Cardiac fibroblast (primary cell): ENCODE measurements around the gene NUCB2.

Experiments used
- DNase-seq, 2 donors: peaks; one replicate each; pipeline versions ENCODE4 v3.0.0 to v3.0.0-alpha.2; 2010; ENCODE audit warnings: low read depth in 2 of 2
- H3K4me3 ChIP-seq, 2 donors: replicated peaks in 1 of 2; 1 replicate in 1 of 2; 2 replicates in 1 of 2; pipeline ENCODE4 v1.5.1; 2011; ENCODE audit warnings: low read depth in 2 of 2, low read length in 2 of 2, mild to moderate bottlenecking in 2 of 2, moderate library complexity in 1 of 2
- TF ChIP-seq, protein P1 (sequence below): IDR thresholded peaks from one replicate; pipeline ENCODE4 v1.5.1; 2011; ENCODE audit warnings: low read depth, mild to moderate bottlenecking, low read length, inconsistent platforms

NUCB2 gene

GRCh38 chr11:17379383-17380180 is 103.0 kb downstream of the NUCB2 start:
- TF ChIP-seq, protein P1, sequence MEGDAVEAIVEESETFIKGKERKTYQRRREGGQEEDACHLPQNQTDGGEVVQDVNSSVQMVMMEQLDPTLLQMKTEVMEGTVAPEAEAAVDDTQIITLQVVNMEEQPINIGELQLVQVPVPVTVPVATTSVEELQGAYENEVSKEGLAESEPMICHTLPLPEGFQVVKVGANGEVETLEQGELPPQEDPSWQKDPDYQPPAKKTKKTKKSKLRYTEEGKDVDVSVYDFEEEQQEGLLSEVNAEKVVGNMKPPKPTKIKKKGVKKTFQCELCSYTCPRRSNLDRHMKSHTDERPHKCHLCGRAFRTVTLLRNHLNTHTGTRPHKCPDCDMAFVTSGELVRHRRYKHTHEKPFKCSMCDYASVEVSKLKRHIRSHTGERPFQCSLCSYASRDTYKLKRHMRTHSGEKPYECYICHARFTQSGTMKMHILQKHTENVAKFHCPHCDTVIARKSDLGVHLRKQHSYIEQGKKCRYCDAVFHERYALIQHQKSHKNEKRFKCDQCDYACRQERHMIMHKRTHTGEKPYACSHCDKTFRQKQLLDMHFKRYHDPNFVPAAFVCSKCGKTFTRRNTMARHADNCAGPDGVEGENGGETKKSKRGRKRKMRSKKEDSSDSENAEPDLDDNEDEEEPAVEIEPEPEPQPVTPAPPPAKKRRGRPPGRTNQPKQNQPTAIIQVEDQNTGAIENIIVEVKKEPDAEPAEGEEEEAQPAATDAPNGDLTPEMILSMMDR = no peak
- no peak for DNase-seq
- H3K4me3 ChIP-seq = no peak overlapping the region

GRCh38 chr11:17381156-17381555 is 104.6 kb downstream of the NUCB2 start:
- TF ChIP-seq, protein P1 = no peak
- no peak overlapping the region for H3K4me3 ChIP-seq
- peak; percentile 13 to 73 for DNase-seq
